SK-N-SH (cell line): ENCODE data around the gene BORCS6. TPM values are rescaled to one million over a fixed set of nuclear protein-coding genes. Genes with fewer than 3 reads are reported as not detected.
A peak's percentile ranks its signal among the peaks of the same experiment; 100 is the strongest.

Experiments used
- CTCF ChIA-PET: fragments of 300-600, 350-600 bp; formaldehyde crosslinking; extraction: SDS; loops from one replicate; lab custom pipeline; 2021; lab: Yijun Ruan, JAX
- POLR2A ChIA-PET: fragments of 350-600 bp; sonication (Branson Sonifier 250); formaldehyde crosslinking; extraction: SDS; loops from one replicate; lab custom pipeline; 2020; ENCODE audit warnings: antibody characterized with exemption, inconsistent platforms; lab: Yijun Ruan, JAX
- DNase-seq: peaks from one replicate; pipeline ENCODE4 v3.0.0; 2012
- H2AFZ ChIP-seq: fragments of 200-600 bp; sonication (generic); 2 replicates; pipeline ENCODE4 v1.8.1; 2016; ENCODE audit warnings: antibody characterized with exemption, mild to moderate bottlenecking, low read depth
- H3F3A ChIP-seq: fragments of 200-600 bp; sonication (generic); replicated peaks from 2 replicates; pipeline ENCODE3; 2016; ENCODE audit warnings: antibody characterized with exemption, mild to moderate bottlenecking; ENCODE audit not compliant: insufficient read depth
- H3K27ac ChIP-seq, 2 experiments: fragments of 200-500 bp in 1 of 2; fragments of 200-600 bp in 1 of 2; sonication (Bioruptor generic) in 1 of 2; sonication (generic), shearing (Covaris generic) in 1 of 2; 2 replicates each; pipeline versions ENCODE4 v1.5.1 to v1.6.1; 2014 to 2016; ENCODE audit warnings: low read depth in 2 of 2, inconsistent platforms in 1 of 2, low read length in 1 of 2, mild to moderate bottlenecking in 1 of 2, mixed read lengths in 1 of 2
- H3K27me3 ChIP-seq: fragments of 200-600 bp; sonication (generic), shearing (Covaris generic); 2 replicates; pipeline ENCODE4 v1.6.1; 2016; ENCODE audit warnings: mixed run types; ENCODE audit not compliant: insufficient read depth
- H3K36me3 ChIP-seq, 2 experiments: fragments of 200-500 bp in 1 of 2; fragments of 200-600 bp in 1 of 2; sonication (Bioruptor generic) in 1 of 2; sonication (generic) in 1 of 2; replicated peaks in 1 of 2; 2 replicates each; pipeline versions ENCODE3 to v1.5.1; 2014 to 2016; ENCODE audit warnings: low read length in 1 of 2, mild to moderate bottlenecking in 1 of 2; ENCODE audit not compliant: insufficient read depth in 2 of 2, control insufficient read depth in 1 of 2
- H3K4me1 ChIP-seq, 2 experiments: fragments of 200-500 bp in 1 of 2; fragments of 200-600 bp in 1 of 2; sonication (Bioruptor generic) in 1 of 2; sonication (generic), shearing (Covaris generic) in 1 of 2; 2 replicates each; pipeline versions ENCODE4 v1.5.1 to v1.6.1; 2014 to 2016; ENCODE audit warnings: low read depth in 1 of 2, low read length in 1 of 2, mixed run types in 1 of 2; ENCODE audit not compliant: insufficient read depth in 2 of 2, control insufficient read depth in 1 of 2
- H3K4me2 ChIP-seq: fragments of 200-600 bp; sonication (generic), shearing (Covaris generic); 2 replicates; pipeline ENCODE4 v1.6.1; 2017; ENCODE audit warnings: mixed run types
- H3K4me3 ChIP-seq, 2 experiments: fragments of 200-500 bp in 1 of 2; fragments of 200-600 bp in 1 of 2; sonication (Bioruptor generic) in 1 of 2; sonication (generic), shearing (Covaris generic) in 1 of 2; 2 replicates each; pipeline versions ENCODE4 v1.5.1 to v1.8.1; 2014 to 2016; ENCODE audit warnings: low read depth in 2 of 2, inconsistent platforms in 1 of 2, low read length in 1 of 2, mild to moderate bottlenecking in 1 of 2, mixed read lengths in 1 of 2, moderate library complexity in 1 of 2
- H3K79me2 ChIP-seq: fragments of 200-600 bp; sonication (generic); 2 replicates; pipeline ENCODE4 v1.8.1; 2017; ENCODE audit warnings: mild to moderate bottlenecking; ENCODE audit not compliant: insufficient read depth
- H3K9ac ChIP-seq: fragments of 200-600 bp; sonication (generic); 2 replicates; pipeline ENCODE4 v1.6.1; 2017; ENCODE audit warnings: mixed run types
- H3K9me2 ChIP-seq: fragments of 200-600 bp; sonication (generic); 2 replicates; pipeline ENCODE4 v1.6.1; 2017; ENCODE audit warnings: mixed run types
- H3K9me3 ChIP-seq: fragments of 200-600 bp; sonication (generic); 2 replicates; pipeline ENCODE4 v1.6.1; 2017; ENCODE audit warnings: mixed run types, mild to moderate bottlenecking, moderate library complexity
- H4K20me1 ChIP-seq: fragments of 200-600 bp; sonication (generic); 2 replicates; pipeline ENCODE4 v1.6.1; 2017; ENCODE audit warnings: mild to moderate bottlenecking, mixed run types; ENCODE audit not compliant: insufficient read depth
- CHD2 ChIP-seq: fragments of 150-350 bp; IDR thresholded peaks from 2 replicates; pipeline ENCODE4 v1.6.1; 2018; ENCODE audit warnings: low read length; ENCODE audit not compliant: partially characterized antibody
- EP300 ChIP-seq, 2 experiments: IDR thresholded peaks; 2 replicates each; pipeline versions ENCODE4 v1.4.0 to v1.6.1; 2012; ENCODE audit warnings: borderline replicate concordance in 1 of 2, low read depth in 1 of 2, low read length in 1 of 2
- FOXJ3 ChIP-seq: sonication (generic); formaldehyde crosslinking; IDR thresholded peaks from 2 replicates; pipeline ENCODE4 v1.5.1; 2020; ENCODE audit warnings: mild to moderate bottlenecking, missing genetic modification reagents
- GABPA ChIP-seq: IDR thresholded peaks from 2 replicates; pipeline ENCODE4 v1.4.0; 2012; ENCODE audit warnings: low read depth, mild to moderate bottlenecking
- MEF2A ChIP-seq: IDR thresholded peaks from 2 replicates; pipeline ENCODE4 v1.4.0; 2012; ENCODE audit warnings: low read depth, borderline replicate concordance
- MXI1 ChIP-seq: IDR thresholded peaks from 2 replicates; pipeline ENCODE4 v1.6.1; 2012; ENCODE audit warnings: mild to moderate bottlenecking, low read depth, low read length, improper control_type of control experiment
- NFIC ChIP-seq: IDR thresholded peaks from 2 replicates; pipeline ENCODE4 v1.4.0; 2012; ENCODE audit warnings: borderline replicate concordance
- PBX3 ChIP-seq: IDR thresholded peaks from 2 replicates; pipeline ENCODE4; 2012
- POLR2AphosphoS5 ChIP-seq: IDR thresholded peaks from 2 replicates; pipeline ENCODE4 v1.6.1; 2012; ENCODE audit warnings: low read depth, low read length
- RCOR1 ChIP-seq: fragments of 150-350 bp; IDR thresholded peaks from 2 replicates; pipeline ENCODE4 v1.6.1; 2017; ENCODE audit warnings: antibody characterized with exemption, low read length
- REST ChIP-seq: IDR thresholded peaks from 2 replicates; pipeline ENCODE4 v1.6.1; 2012; ENCODE audit warnings: mild to moderate bottlenecking, low read depth, low read length, moderate library complexity
- RFX5 ChIP-seq: IDR thresholded peaks from 2 replicates; pipeline ENCODE4 v1.6.1; 2012; ENCODE audit warnings: mild to moderate bottlenecking, improper control_type of control experiment, low read length
- RXRA ChIP-seq: IDR thresholded peaks from 2 replicates; pipeline ENCODE4 v1.4.0; 2012; ENCODE audit warnings: low read depth, mild to moderate bottlenecking, borderline replicate concordance
- SIN3A ChIP-seq: IDR thresholded peaks from 2 replicates; pipeline ENCODE4 v1.6.1; 2012; ENCODE audit warnings: low read depth, mild to moderate bottlenecking, low read length, moderate library complexity, borderline replicate concordance
- SMC3 ChIP-seq: IDR thresholded peaks from 2 replicates; pipeline ENCODE4 v1.6.1; 2012; ENCODE audit warnings: low read depth, low read length, improper control_type of control experiment
- TCF12 ChIP-seq: IDR thresholded peaks from 2 replicates; pipeline ENCODE4 v1.4.0; 2012
- TEAD4 ChIP-seq: IDR thresholded peaks from 2 replicates; pipeline ENCODE4 v1.4.0; 2012; ENCODE audit warnings: mild to moderate bottlenecking, borderline replicate concordance; ENCODE audit not compliant: insufficient read depth
- YY1 ChIP-seq: IDR thresholded peaks from 2 replicates; pipeline ENCODE4 v1.4.0; 2012; ENCODE audit warnings: low read depth, mild to moderate bottlenecking
- WGBS: methylation state at CpG from one replicate; pipeline ENCODE4 v1.1.6; 2017; ENCODE audit warnings: low lambda C conversion rate; 5-methylcytosine and 5-hydroxymethylcytosine counted together
- polyA plus RNA-seq, 3 experiments: library from polyadenylated mRNA; depleted of rRNA; stranded (reverse); fragments of >200 nt; gene quantifications; 2 replicates each; pipeline ENCODE4 v1.2.3, GENCODE V29; 2012
- TF ChIP-seq, protein P1 (sequence below): IDR thresholded peaks from 2 replicates; pipeline ENCODE4 v1.4.0; 2012; ENCODE audit warnings: low read depth, borderline replicate concordance
- TF ChIP-seq, protein P2 (sequence below): IDR thresholded peaks from 2 replicates; pipeline ENCODE4 v1.4.0; 2012; ENCODE audit warnings: low read depth

Gene BORCS6
- polyA plus RNA-seq, 1 of the 3 experiments (the other 2 are of a cell fraction) = 4.3 TPM

DNA sequence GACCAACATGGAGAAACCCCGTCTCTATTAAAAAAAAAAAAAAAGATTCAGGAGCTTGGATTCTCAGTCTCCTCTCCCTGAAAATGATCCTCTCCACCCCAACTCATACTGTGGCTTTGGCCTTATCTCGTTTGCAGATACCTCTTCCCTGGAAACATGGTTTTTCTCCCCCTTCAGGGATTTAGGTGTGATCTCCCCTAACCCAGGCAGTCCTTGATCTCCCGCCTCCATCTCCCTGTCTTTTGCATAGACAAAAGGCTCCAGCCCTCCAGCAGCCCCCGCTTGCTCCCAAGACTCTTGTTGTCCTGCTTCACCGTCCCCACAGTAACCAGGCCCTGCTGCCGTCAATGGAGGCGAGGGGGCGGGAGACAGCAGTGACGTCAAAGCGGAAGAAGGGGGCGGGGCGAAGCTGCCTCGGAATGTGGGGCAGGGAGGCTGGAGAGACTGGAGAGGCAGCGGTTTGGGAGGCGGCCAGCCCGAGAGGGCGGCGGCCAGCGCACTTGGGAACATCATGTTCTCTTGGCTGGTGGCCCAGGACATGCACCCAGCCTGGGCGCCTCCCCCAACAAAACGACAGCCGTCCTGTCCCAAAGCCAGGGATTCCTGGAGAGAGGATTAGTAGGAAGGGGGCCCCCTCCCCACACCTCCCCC lies 35.9 kb downstream of the BORCS6 start:
- peaks cover 27% of the 10 kb centered on the region for H3K79me2 ChIP-seq
- peak; percentile 33; the same call in 1 of the 2 replicates for TF ChIP-seq RXRA
- no peak for TF ChIP-seq RCOR1
- peak; percentile 69; the same call in 1 of the 2 replicates for TF ChIP-seq TCF12
- TF ChIP-seq RFX5 = peak; percentile 43; the same call in 1 of the 2 replicates
- no peak for TF ChIP-seq REST
- TF ChIP-seq, protein P1, sequence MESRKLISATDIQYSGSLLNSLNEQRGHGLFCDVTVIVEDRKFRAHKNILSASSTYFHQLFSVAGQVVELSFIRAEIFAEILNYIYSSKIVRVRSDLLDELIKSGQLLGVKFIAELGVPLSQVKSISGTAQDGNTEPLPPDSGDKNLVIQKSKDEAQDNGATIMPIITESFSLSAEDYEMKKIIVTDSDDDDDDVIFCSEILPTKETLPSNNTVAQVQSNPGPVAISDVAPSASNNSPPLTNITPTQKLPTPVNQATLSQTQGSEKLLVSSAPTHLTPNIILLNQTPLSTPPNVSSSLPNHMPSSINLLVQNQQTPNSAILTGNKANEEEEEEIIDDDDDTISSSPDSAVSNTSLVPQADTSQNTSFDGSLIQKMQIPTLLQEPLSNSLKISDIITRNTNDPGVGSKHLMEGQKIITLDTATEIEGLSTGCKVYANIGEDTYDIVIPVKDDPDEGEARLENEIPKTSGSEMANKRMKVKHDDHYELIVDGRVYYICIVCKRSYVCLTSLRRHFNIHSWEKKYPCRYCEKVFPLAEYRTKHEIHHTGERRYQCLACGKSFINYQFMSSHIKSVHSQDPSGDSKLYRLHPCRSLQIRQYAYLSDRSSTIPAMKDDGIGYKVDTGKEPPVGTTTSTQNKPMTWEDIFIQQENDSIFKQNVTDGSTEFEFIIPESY = 0 out of 2 replicates have a peak, but pooled peaks have one; percentile 18
- TF ChIP-seq GABPA = peak; percentile 21; the same call in 1 of the 2 replicates
- TF ChIP-seq, protein P2, sequence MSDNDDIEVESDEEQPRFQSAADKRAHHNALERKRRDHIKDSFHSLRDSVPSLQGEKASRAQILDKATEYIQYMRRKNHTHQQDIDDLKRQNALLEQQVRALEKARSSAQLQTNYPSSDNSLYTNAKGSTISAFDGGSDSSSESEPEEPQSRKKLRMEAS = peak; percentile 95
- peak; percentile 84; the same call in 1 of the 2 replicates for TF ChIP-seq SIN3A
- peak; percentile 86; the same call in 1 of the 2 replicates for TF ChIP-seq TEAD4
- peak; percentile 57 for TF ChIP-seq PBX3
- TF ChIP-seq NFIC = peak; percentile 95
- TF ChIP-seq MXI1 = peak; percentile 73; the same call in 1 of the 2 replicates
- 0 out of 2 replicates have a peak, but pooled peaks have one; percentile 6 for TF ChIP-seq SMC3
- peak; percentile 73; the same call in 1 of the 2 replicates for TF ChIP-seq YY1
- TF ChIP-seq POLR2AphosphoS5 = 0 out of 2 replicates have a peak, but pooled peaks have one; percentile 10
- no peak; a peak in 1 of 4 replicates for TF ChIP-seq EP300 (IDR thresholded peaks at IDR 0.05; ENCODE audit: borderline replicate concordance in 1 of 2, low read depth in 1 of 2, low read length in 1 of 2)
- TF ChIP-seq MEF2A = no peak; the same call in 1 of the 2 replicates
- TF ChIP-seq FOXJ3 (CRISPR knock-in tag) = no peak; the same call in 1 of the 2 replicates
- TF ChIP-seq CHD2 = peak; percentile 67
- peaks cover 9% of the 10 kb centered on the region; the same call in 1 of the 2 replicates for H4K20me1 ChIP-seq
- H3K27ac ChIP-seq = peak overlapping the region; percentile 65 to 95
- H2AFZ ChIP-seq = no peak overlapping the region
- peak overlapping the region; percentile 98 for H3K9ac ChIP-seq
- H3K9me2 ChIP-seq = no peaks in the 10 kb centered on the region
- peaks cover 36 to 50% of the 10 kb centered on the region in 2 experiments; a peak in 3 of 4 replicates for H3K4me1 ChIP-seq
- peak overlapping the region; percentile 4 to 12; a peak in 2 of 4 replicates for H3K4me3 ChIP-seq
- DNase-seq = peak; percentile 81
- peaks cover 33% of the 10 kb centered on the region for H3F3A ChIP-seq
- 5% methylated on average over 19 of the region's 22 CpGs for whole genome bisulfite sequencing
- ChIA-PET POLR2A (interaction anchor here (1.1 kb wide), 1 partner anchor 19 kb away, joined by 4 read pairs; no protein-coding TSS in a partner anchor), CTCF (interaction anchor here (1.0 to 9.4 kb wide), 4 partner anchors 16 to 80 kb away, joined by 3 to 98 read pairs (median 6); no protein-coding TSS in a partner anchor)
- no peaks in the 10 kb centered on the region for H3K9me3 ChIP-seq
- H3K27me3 ChIP-seq = no peaks in the 10 kb centered on the region
- peak overlapping the region; percentile 95 for H3K4me2 ChIP-seq
- H3K36me3 ChIP-seq = peaks cover 13 to 16% of the 10 kb centered on the region in 2 experiments
